HepG2 (cell line): ENCODE data around the gene FITM2. TPM values are rescaled to one million over a fixed set of nuclear protein-coding genes. Genes with fewer than 3 reads are reported as not detected.

Source experiments
- AHDC1 ChIP-seq: sonication (generic); formaldehyde crosslinking; IDR thresholded peaks from 2 replicates; pipeline ENCODE4 v1.5.1; 2020; ENCODE audit warnings: mild to moderate bottlenecking, missing genetic modification reagents, borderline replicate concordance
- FOXK1 ChIP-seq: sonication (generic); formaldehyde crosslinking; IDR thresholded peaks from 2 replicates; pipeline ENCODE4 v1.4.0; 2020; ENCODE audit warnings: low read depth, missing genetic modification reagents, borderline replicate concordance
- HIC2 ChIP-seq: sonication (generic); formaldehyde crosslinking; IDR thresholded peaks from 2 replicates; pipeline ENCODE4 v1.9.0; 2022; ENCODE audit warnings: low read depth, missing genetic modification reagents
- HNRNPUL1 ChIP-seq: fragments of 200-400 bp; formaldehyde crosslinking; IDR thresholded peaks from 2 replicates; pipeline ENCODE4 v1.6.1; 2017; ENCODE audit warnings: low read depth, mild to moderate bottlenecking, low read length, moderate library complexity
- IRF2 ChIP-seq: IDR thresholded peaks from 2 replicates; pipeline ENCODE4 v1.6.1; 2018; ENCODE audit warnings: missing genetic modification reagents, missing compliant biosample characterization
- MTF1 ChIP-seq: sonication (generic); formaldehyde crosslinking; IDR thresholded peaks from 2 replicates; pipeline ENCODE4 v1.5.0; 2020; ENCODE audit warnings: missing genetic modification reagents
- NR2F2 ChIP-seq: IDR thresholded peaks from 2 replicates; pipeline ENCODE4 v1.6.1; 2012; ENCODE audit warnings: low read depth, inconsistent platforms, borderline replicate concordance
- NR2F6 ChIP-seq, 2 experiments: IDR thresholded peaks; 2 replicates each; pipeline ENCODE4 v1.6.1; 2016; ENCODE audit warnings: antibody characterized with exemption in 1 of 2, mild to moderate bottlenecking in 1 of 2
- PAWR ChIP-seq: sonication (generic); formaldehyde crosslinking; IDR thresholded peaks from 2 replicates; pipeline ENCODE4 v1.4.0; 2020; ENCODE audit warnings: missing genetic modification reagents, mild to moderate bottlenecking, borderline replicate concordance
- PRPF4 ChIP-seq: fragments of 200-400 bp; formaldehyde crosslinking; IDR thresholded peaks from 2 replicates; pipeline ENCODE4 v1.6.1; 2016; ENCODE audit warnings: low read length, low read depth; ENCODE audit not compliant: poor library complexity, severe bottlenecking
- REXO4 ChIP-seq: sonication (generic); formaldehyde crosslinking; IDR thresholded peaks from 2 replicates; pipeline ENCODE4 v1.8.0; 2022; ENCODE audit warnings: missing genetic modification reagents, mild to moderate bottlenecking, borderline replicate concordance
- TRIM22 ChIP-seq: fragments of 450-650 bp; IDR thresholded peaks from 2 replicates; pipeline ENCODE4 v1.6.1; 2017
- ZNF251 ChIP-seq: sonication (generic); formaldehyde crosslinking; IDR thresholded peaks from 2 replicates; pipeline ENCODE4 v1.9.0; 2021; ENCODE audit warnings: mild to moderate bottlenecking, missing genetic modification reagents
- ZNF484 ChIP-seq: sonication (generic); formaldehyde crosslinking; IDR thresholded peaks from 2 replicates; pipeline ENCODE4 v1.5.1; 2020; ENCODE audit warnings: mild to moderate bottlenecking, low read depth, missing genetic modification reagents, borderline replicate concordance
- ZNF7 ChIP-seq: IDR thresholded peaks from 2 replicates; pipeline ENCODE4 v1.6.1; 2016; ENCODE audit warnings: missing biosample characterization, missing genetic modification reagents
- ZNF782 ChIP-seq: sonication (generic); formaldehyde crosslinking; IDR thresholded peaks from 2 replicates; pipeline ENCODE4 v1.4.0; 2020; ENCODE audit warnings: missing genetic modification reagents, mild to moderate bottlenecking, borderline replicate concordance
- ZNF891 ChIP-seq: sonication (generic); formaldehyde crosslinking; IDR thresholded peaks from 2 replicates; pipeline ENCODE4 v1.5.0; 2020; ENCODE audit warnings: mild to moderate bottlenecking, missing genetic modification reagents
- polyA plus RNA-seq, 8 experiments: library from polyadenylated mRNA; depleted of rRNA in 3 of 8; stranded (reverse) in 7 of 8; unstranded in 1 of 8; fragments of >200 nt; fragmentation: Illumina TruSeq in 4 of 8; extraction: Trizol in 4 of 8; gene quantifications; 2 replicates each; pipeline versions ENCODE4 v1.2.1 to v1.2.3, GENCODE V29; 2011 to 2016; ENCODE audit warnings: low read depth in 4 of 8, missing spikeins in 1 of 8, mixed read lengths in 1 of 8; ENCODE audit not compliant: insufficient read depth in 1 of 8
- total RNA-seq, 5 experiments: library from RNA; depleted of rRNA; stranded (reverse); fragments of >200 nt; fragmentation: Illumina TruSeq; extraction: Trizol; gene quantifications; 2 replicates each; pipeline ENCODE4 v1.2.3, GENCODE V29; 2016; ENCODE audit warnings: low read depth in 1 of 5
- TF ChIP-seq, protein P1 (sequence below): IDR thresholded peaks from 2 replicates; pipeline ENCODE4 v1.6.1; 2016; ENCODE audit warnings: missing compliant biosample characterization, missing genetic modification reagents, borderline replicate concordance

The FITM2 gene
- total and polyA plus RNA-seq, 2 of the 13 experiments (the other 11 are each of a cell fraction or from before 2014, with no cell fraction given), result 9.6 to 24.5 TPM

DNA sequence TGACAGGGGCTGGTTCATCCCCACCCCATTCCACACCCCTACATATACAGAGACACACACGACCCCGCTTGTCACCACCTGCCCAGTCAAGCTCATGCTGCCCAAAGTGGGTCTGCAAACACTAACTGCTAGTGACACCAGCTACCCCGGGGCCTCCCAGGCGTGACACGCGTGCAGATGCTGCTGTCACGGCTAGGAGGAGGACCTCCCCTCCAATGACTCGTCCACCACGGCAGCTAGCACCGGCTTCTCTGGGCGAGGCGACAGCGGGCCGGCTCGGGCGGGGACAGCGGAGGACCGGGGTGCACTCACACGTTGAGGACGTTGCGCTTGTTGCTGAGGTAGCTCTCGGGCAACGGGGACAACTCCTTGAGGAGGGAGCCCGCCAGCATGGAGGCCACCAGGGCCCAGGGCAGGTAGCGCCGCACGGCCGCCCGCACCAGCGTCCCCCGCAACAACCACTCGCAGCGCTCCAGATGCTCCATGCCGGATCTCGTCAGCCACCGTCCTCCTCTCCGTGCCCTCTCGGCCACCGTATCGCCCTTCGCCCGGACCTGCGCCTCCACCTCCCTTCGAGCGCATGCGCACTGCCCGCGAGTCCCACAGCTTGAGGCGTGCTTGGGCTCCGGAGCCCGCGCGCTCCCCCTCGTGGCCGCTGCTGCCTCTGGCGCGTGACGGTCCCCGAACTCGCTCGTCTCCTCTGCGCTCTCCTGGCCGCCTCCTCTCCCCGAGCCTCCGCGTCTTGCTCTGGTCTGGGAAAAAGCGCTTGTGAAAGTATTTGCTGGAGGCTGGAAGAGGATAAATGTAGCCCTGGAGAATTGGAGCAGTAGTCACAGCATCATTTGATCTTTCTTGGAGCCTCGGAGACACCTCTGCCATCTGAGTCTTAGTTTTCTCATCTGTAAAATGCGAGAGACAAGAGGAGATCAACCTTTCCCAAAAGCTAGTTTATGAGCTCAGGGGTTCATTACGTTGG, at the start of gene FITM2 (continued):
- TF ChIP-seq HIC2 (CRISPR knock-in tag), result peak; percentile 82; the same call in 1 of the 2 replicates
- TF ChIP-seq IRF2 (CRISPR knock-in tag), result peak; percentile 97
- TF ChIP-seq, protein P1, sequence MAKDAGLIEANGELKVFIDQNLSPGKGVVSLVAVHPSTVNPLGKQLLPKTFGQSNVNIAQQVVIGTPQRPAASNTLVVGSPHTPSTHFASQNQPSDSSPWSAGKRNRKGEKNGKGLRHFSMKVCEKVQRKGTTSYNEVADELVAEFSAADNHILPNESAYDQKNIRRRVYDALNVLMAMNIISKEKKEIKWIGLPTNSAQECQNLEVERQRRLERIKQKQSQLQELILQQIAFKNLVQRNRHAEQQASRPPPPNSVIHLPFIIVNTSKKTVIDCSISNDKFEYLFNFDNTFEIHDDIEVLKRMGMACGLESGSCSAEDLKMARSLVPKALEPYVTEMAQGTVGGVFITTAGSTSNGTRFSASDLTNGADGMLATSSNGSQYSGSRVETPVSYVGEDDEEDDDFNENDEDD, result peak; percentile 87
- TF ChIP-seq ZNF484 (CRISPR knock-in tag), result no peak
- no peak for TF ChIP-seq REXO4 (CRISPR knock-in tag)
- TF ChIP-seq MTF1 (CRISPR knock-in tag), result no peak
- TF ChIP-seq HNRNPUL1, result no peak
- TF ChIP-seq ZNF251, result peak; percentile 85; the same call in 1 of the 2 replicates
- 0 out of 2 replicates have a peak, but pooled peaks have one; percentile 4 for TF ChIP-seq NR2F2
- TF ChIP-seq AHDC1 (CRISPR knock-in tag), result peak; percentile 20; the same call in 1 of the 2 replicates
- no peak for TF ChIP-seq NR2F6 (IDR thresholded peaks at IDR 0.05)
- peak; percentile 76 for TF ChIP-seq NR2F6 (CRISPR knock-in tag; IDR thresholded peaks at IDR 0.05)
- TF ChIP-seq ZNF782, result no peak; the same call in 1 of the 2 replicates
- TF ChIP-seq TRIM22, result no peak
- peak; percentile 90 for TF ChIP-seq ZNF891 (CRISPR knock-in tag)
- no peak for TF ChIP-seq PAWR
- no peak for TF ChIP-seq ZNF7 (CRISPR knock-in tag)
- no peak for TF ChIP-seq PRPF4
- peak; percentile 95 for TF ChIP-seq FOXK1 (CRISPR knock-in tag)
